NCI-H345 (cell line): Measurements from ENCODE around the gene TTC7B.

Experiments used
- DNase-seq: peaks from one replicate; lab custom pipeline; 2025; lab: John Stamatoyannopoulos, UW

TTC7B gene

DNA sequence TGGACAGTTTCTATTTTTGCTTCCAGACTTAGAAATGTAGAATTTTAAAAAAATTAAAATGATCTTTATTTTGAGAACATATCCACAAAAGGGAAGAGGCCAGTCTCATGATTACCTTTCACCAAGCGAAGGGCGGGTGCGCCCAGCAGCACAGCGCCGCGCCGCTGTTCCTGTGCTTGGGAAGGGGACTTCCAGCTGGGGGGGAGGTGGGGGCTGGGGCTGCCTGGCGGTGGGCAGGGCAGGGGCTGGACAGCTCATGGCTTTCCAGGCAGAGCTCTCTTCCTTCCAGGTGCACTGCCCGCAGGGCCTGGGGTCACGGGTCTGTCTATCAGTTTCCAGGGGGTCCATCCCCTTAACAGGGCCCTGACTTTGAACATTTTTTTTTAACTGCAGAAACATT lies 199.9 kb downstream of the TTC7B start:
- DNase-seq = no peak

GRCh38 chr14:90615517-90616060 lies 200.6 kb downstream of the TTC7B start:
- DNase-seq = no peak

DNA sequence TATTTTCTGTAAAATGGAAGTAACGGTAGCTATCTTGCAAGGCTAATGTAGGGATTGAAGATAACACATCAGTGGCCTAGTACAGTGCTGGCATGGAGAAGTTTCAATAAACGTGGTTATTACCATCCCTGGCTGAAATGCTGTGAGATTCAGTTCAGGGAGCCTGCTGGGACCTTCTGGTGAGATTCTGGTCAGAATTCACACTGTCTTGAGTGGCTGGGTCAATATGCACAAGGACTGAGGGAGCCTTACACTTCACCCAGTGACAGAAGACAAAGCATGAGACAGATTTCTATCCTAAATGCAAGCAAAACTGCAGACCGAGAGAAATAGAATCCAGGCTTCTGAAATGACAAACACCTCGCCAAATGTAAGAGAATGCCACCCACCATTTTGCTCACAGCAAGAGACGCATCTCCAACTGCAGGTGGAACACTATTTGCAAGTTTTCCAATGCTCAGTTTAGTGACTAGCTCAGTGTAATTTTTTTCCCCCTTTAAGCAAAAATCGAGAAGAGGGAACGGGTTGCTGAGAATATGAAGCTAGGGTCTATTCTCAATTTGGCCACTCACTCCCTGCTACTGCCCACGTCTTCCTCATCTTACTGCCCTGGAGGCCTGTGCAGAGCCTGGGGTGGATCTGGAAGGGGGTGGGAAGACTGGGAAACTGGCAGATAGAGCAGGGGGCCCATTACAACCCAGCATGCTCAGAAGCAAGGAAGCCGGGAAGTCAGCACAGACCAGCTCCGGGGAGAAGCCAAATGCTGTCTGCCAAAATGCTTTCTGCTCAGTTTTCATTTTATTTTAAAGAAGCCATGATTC lies 201.3 kb downstream of the TTC7B start:
- no peak for DNase-seq

GRCh38 chr14:90613997-90614396 lies 202.2 kb downstream of the TTC7B start:
- no peak for DNase-seq

DNA sequence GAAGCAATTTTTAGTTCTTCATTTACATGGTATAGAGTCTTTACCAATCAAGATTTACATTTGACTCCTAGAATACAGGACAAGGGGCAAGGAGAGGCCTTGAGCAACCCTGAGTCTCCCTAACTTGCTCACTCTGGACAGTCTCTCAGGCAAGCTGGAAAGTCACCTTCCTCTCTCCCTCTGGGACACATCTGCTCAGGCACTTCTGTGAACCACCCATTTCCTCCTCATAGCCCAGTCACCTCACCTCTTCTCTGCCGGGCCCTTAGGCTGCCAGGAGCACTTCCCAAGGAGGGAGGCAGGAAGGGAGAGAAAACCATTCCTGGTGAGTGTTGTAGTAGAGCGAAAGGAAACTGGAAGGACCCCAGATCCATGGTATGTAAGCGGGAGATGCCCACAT lies 202.8 kb downstream of the TTC7B start:
- no peak for DNase-seq

DNA sequence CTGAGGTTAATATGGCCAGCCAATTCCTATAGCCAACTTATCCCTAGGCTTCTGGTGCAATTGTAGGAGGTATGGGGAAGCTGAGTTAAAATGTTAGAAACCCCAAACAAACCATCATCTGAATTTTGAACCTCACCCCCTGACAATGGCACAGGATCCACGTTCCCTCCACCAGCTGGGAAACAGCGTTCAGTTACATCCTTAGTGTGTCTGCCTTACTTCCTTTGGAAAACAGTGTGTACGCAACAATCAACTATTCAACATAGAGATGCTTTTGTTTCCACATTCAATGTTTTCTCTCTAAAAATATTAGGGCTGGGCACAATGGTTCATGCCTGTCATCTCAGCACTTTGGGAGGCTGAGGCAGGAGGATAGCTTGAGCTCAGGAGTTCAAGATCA lies 203.4 kb downstream of the TTC7B start:
- DNase-seq = no peak

DNA sequence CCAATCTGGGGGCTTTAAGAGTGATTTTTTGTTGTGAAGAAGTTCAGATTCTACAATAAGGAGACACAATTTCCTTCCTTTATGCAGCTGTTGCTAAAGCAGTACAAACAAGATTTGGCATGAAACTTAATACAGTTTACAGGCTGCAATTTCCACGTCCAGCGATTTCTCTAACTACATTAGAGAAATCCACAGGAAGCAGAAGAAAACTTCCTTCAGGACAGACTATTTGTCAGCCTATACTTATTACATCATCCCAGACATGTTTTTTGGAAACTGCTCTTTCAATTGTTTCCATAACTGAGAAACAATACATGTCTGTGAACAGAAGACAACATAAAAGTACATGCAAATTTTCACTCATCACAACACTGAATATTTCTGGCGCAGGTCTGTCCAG lies 204.3 kb downstream of the TTC7B start:
- DNase-seq = no peak

DNA sequence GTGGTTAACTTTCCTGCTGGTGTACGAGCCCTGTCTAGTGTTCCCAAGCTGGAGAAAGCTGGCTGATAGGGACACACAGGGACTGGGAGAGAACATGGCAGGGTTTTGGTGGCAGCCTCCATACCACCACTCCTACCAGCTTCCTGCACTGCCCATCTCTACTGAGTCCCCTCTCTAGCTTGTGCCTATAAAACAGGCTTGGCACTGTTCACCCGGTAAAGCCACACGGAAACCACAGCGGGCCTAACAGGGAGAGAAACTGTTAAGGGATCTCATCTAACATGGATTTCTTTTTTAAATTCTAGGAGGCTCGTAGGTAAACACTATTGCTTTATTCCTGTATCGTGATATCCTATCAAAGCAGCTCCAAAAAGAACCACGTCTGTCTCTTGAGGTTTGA lies 204.7 kb downstream of the TTC7B start:
- no peak for DNase-seq

DNA sequence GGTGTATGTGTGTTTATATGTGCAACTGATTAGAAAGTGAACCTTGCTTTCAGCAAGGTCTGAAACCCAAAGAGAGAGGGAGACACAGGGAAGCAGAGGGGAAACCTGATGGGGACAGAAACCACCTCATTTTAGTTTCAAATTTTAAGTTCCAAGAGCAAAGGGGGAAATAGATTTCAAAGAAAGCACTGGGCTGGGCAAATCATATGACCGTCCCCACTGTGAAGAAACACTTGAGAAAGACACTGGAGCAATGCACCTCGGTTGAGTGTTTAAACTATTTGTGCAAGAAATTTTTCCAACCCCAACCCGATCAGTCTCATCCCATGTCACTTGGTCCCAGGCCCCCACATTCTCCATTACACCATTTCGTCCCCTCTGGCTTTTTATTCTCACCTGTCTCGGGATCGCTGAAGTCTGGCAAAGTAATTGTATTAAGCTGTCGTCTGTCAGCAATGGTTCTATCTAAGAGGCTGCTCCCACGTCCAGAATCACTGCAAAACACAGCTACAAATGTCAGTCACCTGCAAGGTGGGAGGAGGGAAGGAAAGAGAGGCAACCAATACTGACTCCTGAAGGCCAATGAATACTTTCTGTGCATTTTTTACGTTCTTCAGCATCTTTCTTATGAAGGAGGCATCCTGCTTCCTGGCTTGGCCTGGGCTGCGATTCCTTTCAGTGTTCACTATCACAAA lies 205.7 kb downstream of the TTC7B start:
- DNase-seq = no peak

- no peak for DNase-seq
Measured at GRCh38 chr14:90609376-90609775, 206.9 kb downstream of the TTC7B start.

DNA sequence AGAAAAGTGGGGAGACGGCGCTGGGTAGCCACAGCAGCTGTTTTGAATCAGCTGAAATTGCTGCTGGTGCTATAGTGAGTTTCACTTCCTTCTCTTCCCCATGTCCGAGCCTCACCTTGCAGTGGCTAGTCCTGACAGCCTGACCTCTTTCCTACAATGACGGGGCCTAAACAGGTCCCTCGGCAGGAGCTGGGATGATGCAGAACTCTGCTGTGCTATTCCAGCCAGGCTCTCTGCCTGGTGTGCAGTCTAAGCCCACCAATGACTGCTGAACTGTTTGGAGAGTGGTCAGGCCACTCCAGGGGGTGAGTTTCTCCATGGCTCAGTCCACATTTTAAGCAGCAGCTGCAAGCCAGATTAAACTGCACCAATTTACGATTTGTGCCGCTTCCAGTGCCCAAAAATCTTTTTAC lies 207.3 kb downstream of the TTC7B start:
- no peak for DNase-seq

- DNase-seq = no peak
Measured at GRCh38 chr14:90608281-90608680, 207.9 kb downstream of the TTC7B start.

GRCh38 chr14:90607141-90607540 lies 209.1 kb downstream of the TTC7B start:
- no peak for DNase-seq

DNA sequence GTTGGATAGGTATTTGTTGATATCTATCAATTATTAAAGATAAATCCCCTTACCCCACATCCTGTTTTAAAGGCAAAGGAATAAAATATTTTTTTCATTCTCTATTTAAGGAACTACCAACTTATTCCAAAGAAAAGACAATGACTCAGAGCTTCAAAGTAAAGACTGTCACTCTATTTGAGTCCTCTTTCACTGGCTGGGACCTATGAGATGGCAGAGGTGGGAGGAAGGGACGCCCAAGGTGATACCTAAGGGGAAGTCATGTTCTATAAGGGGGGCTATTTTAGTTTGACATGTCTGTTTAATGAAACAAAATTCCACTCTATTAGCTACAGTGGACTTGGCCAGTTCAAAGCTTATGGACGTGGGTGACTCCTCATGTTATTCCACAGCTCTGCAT lies 209.8 kb downstream of the TTC7B start:
- no peak for DNase-seq

GRCh38 chr14:90605430-90605829 lies 210.8 kb downstream of the TTC7B start:
- DNase-seq = peak; percentile 29

- DNase-seq = peak; percentile 49
Measured at GRCh38 chr14:90604356-90604755, 211.9 kb downstream of the TTC7B start.

- peak; percentile 22 for DNase-seq
Measured at GRCh38 chr14:90603841-90604240, 212.4 kb downstream of the TTC7B start.

- no peak for DNase-seq
Measured at GRCh38 chr14:90603336-90603735, 212.9 kb downstream of the TTC7B start.

- DNase-seq = no peak
Measured at GRCh38 chr14:90602088-90602687, 214.0 kb downstream of the TTC7B start.

DNA sequence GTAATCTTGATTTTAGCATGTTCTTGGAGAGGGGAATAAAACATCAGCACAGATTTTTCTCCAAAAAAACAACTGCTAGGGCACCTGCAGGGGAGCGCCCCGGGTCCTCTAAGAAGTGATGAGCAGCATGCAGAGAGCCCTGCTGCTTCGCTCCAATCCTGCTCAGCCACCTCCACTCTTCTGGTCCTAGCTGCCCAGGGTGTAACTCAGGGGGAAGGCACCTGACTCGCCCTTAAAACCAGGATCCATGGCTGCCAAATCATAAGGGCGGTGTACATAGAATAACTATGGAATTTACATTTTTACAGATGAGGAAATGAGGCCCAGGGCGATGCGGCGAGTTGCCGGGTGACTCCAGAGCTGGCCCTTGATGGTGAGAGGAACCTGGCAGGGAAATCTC lies 214.7 kb downstream of the TTC7B start:
- no peak for DNase-seq

DNA sequence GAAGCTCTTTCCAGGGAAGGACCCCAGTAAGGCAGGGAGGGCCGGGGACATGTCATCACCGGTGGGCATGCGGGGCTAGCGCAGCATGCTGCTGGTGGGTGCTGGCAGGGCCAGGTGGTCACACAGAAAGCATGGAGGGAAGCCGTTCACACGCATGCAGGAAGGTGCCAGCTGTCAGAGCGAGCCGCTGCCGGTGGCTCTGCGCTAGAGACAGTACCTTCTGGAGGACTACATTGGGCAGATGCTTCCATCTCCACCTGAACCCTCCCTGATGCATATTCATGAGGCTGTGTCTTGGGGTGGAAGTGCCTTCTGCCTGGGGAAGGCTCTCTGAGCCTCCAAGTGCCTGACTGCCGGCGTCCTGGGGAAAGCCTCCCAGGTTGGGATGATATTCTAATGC lies 215.6 kb downstream of the TTC7B start:
- no peak for DNase-seq

GRCh38 chr14:90599748-90600507 lies 216.3 kb downstream of the TTC7B start:
- DNase-seq = peak; percentile 10
